Right lobe of liver (tissue), 4 donors: ENCODE results near the gene GALNT3.

Experiments
- CTCF ChIP-seq, 4 donors: fragments of 200-600 bp in 3 of 4; fragments of 450-650 bp in 1 of 4; IDR thresholded peaks; one replicate each; pipeline versions ENCODE4 v1.5.1 to v1.8.0; 2016 to 2022; ENCODE audit warnings: antibody characterized with exemption in 4 of 4, mild to moderate bottlenecking in 2 of 4
- POLR2A ChIP-seq: fragments of 450-650 bp; IDR thresholded peaks from one replicate; pipeline ENCODE4 v1.6.1; 2017; ENCODE audit warnings: antibody characterized with exemption, mild to moderate bottlenecking
- donor health status: DM: no; HTN: no; CAD: no.
- donor health status: DM: no; HTN: no; CAD: no.
- donor health status: DM: no; HTN: yes; CAD: no.

DNA sequence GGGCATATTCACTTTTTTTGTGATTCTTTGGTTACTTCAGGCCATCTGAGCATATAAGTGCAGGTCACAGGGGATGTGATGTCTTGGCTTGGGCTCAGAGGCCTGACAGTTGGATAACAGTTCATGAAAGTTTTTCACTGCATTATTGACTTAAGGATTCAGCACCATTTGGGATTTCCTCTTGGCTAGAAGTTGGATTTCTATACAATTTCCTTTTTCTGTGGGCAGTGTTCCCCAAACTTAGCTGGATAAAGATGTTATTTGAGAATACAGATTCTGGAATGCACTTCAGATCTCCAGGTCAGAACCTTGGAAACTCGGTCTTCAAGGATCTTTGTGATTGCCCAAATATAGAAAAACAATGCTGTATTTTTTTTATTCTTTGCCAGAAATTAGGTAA lies 78.0 kb downstream of the GALNT3 start:
- TF ChIP-seq CTCF (IDR thresholded peaks at IDR 0.05) (no peak), POLR2A (no peak)
